Smooth muscle cell (in vitro differentiated cells): ENCODE data around the gene TFB1M. TPM values are rescaled to one million over a fixed set of nuclear protein-coding genes. Genes with fewer than 3 reads are reported as not detected.

ENCODE experiments used
- DNase-seq: peaks from one replicate; lab custom pipeline; 2025; ENCODE audit not compliant: unreplicated experiment; lab: John Stamatoyannopoulos, UW
- H2AFZ ChIP-seq: fragments of 200-600 bp; sonication (generic); 2 replicates; pipeline ENCODE4 v1.6.0; 2016; ENCODE audit warnings: antibody characterized with exemption, low read depth, mild to moderate bottlenecking
- H3F3A ChIP-seq: fragments of 200-600 bp; sonication (generic); 2 replicates; pipeline ENCODE4 v1.6.0; 2017; ENCODE audit warnings: antibody characterized with exemption, low read depth
- H3K27ac ChIP-seq: fragments of 200-600 bp; sonication (generic); 2 replicates; pipeline ENCODE4 v1.5.1; 2016; ENCODE audit warnings: low read depth, mild to moderate bottlenecking
- H3K27me3 ChIP-seq: fragments of 200-600 bp; sonication (generic); 2 replicates; pipeline ENCODE4 v1.6.1; 2016; ENCODE audit warnings: low read depth, mild to moderate bottlenecking
- H3K36me3 ChIP-seq: fragments of 200-600 bp; sonication (generic); 2 replicates; pipeline ENCODE4 v1.5.1; 2016; ENCODE audit warnings: low read depth
- H3K4me1 ChIP-seq: fragments of 200-600 bp; sonication (generic); 2 replicates; pipeline ENCODE4 v1.5.1; 2016; ENCODE audit warnings: low read depth
- H3K4me2 ChIP-seq: fragments of 200-600 bp; sonication (generic); 2 replicates; pipeline ENCODE4 v1.6.0; 2016; ENCODE audit warnings: mild to moderate bottlenecking
- H3K4me3 ChIP-seq: fragments of 200-600 bp; sonication (generic); 2 replicates; pipeline ENCODE4 v1.5.1; 2016; ENCODE audit warnings: mild to moderate bottlenecking
- H3K79me2 ChIP-seq: fragments of 200-600 bp; sonication (generic); 2 replicates; pipeline ENCODE4 v1.6.0; 2016; ENCODE audit warnings: low read depth, mild to moderate bottlenecking
- H3K9ac ChIP-seq: fragments of 200-600 bp; sonication (generic); 2 replicates; pipeline ENCODE4 v1.6.0; 2016; ENCODE audit warnings: low read depth
- H3K9me3 ChIP-seq: fragments of 200-600 bp; sonication (generic); replicated peaks from 2 replicates; pipeline ENCODE4 v1.5.1; 2016; ENCODE audit warnings: low read depth
- H4K20me1 ChIP-seq: fragments of 200-600 bp; sonication (generic); 2 replicates; pipeline ENCODE4 v1.6.0; 2016; ENCODE audit warnings: low read depth
- CTCF ChIP-seq: fragments of 200-600 bp; sonication (generic); IDR thresholded peaks from 2 replicates; pipeline ENCODE4 v1.5.1; 2017; ENCODE audit warnings: borderline replicate concordance, mild to moderate bottlenecking, antibody characterized with exemption; ENCODE audit not compliant: insufficient read depth, poor library complexity, severe bottlenecking
- WGBS: methylation state at CpG from one replicate; pipeline ENCODE4 v1.1.7; 2016; ENCODE audit warnings: low lambda C conversion rate; 5-methylcytosine and 5-hydroxymethylcytosine counted together
- polyA plus RNA-seq: library from polyadenylated mRNA; unstranded; fragments of >200 nt; fragmentation: Nextera tagmentation; extraction: Ambion mirVana; gene quantifications from 2 replicates; pipeline ENCODE4 v1.2.1, GENCODE V29; 2016
- total RNA-seq: library from RNA; depleted of rRNA; stranded (reverse); fragments of >200 nt; gene quantifications from 2 replicates; pipeline ENCODE4 v1.2.3, GENCODE V29; 2014

TFB1M gene
- total and polyA plus RNA-seq, 2 experiments from 2014 or later, result 12.1 to 16.9 TPM

- H3K36me3 ChIP-seq, result no peaks in the 10 kb centered on the region
- no peak overlapping the region for H3K4me2 ChIP-seq
- WGBS, result 93% methylated on average over 4 of the region's 4 CpGs
- H2AFZ ChIP-seq, result no peak overlapping the region
- H3K27me3 ChIP-seq, result no peaks in the 10 kb centered on the region
- no peaks in the 10 kb centered on the region for H4K20me1 ChIP-seq
- no peak overlapping the region for H3K27ac ChIP-seq
- no peak for TF ChIP-seq CTCF
- no peaks in the 10 kb centered on the region for H3F3A ChIP-seq
- H3K9me3 ChIP-seq, result no peaks in the 10 kb centered on the region
- no peaks in the 10 kb centered on the region for H3K79me2 ChIP-seq
- peaks cover 11% of the 10 kb centered on the region for H3K4me1 ChIP-seq
- no peak for DNase-seq
- H3K9ac ChIP-seq, result no peak overlapping the region
- no peak overlapping the region for H3K4me3 ChIP-seq
These were observed 51.6 kb downstream of the TFB1M start for GRCh38 chr6:155262655-155263054.

- Histone ChIP-seq H3K27ac (no peak overlapping the region), H3K27me3 (no peaks in the 10 kb centered on the region), H3K4me3 (no peak overlapping the region), H2AFZ (no peak overlapping the region), H3K36me3 (no peaks in the 10 kb centered on the region), H3F3A (no peaks in the 10 kb centered on the region), H3K4me2 (no peak overlapping the region), H3K9ac (no peak overlapping the region), H3K4me1 (peaks cover 11% of the 10 kb centered on the region), H3K79me2 (no peaks in the 10 kb centered on the region), H3K9me3 (no peaks in the 10 kb centered on the region), H4K20me1 (no peaks in the 10 kb centered on the region)
- DNase-seq, result no peak
- no peak for TF ChIP-seq CTCF
- WGBS, result 84% methylated on average over 11 of the region's 11 CpGs
These were observed 53.0 kb downstream of the TFB1M start for GRCh38 chr6:155261111-155261900.

- Histone ChIP-seq H3K36me3 (no peaks in the 10 kb centered on the region), H3K27me3 (no peaks in the 10 kb centered on the region), H4K20me1 (no peaks in the 10 kb centered on the region), H3K27ac (no peak overlapping the region), H3K9ac (no peak overlapping the region), H3K4me2 (no peak overlapping the region), H2AFZ (no peak overlapping the region), H3K4me1 (peaks cover 11% of the 10 kb centered on the region), H3K9me3 (no peaks in the 10 kb centered on the region), H3K79me2 (no peaks in the 10 kb centered on the region), H3K4me3 (no peak overlapping the region), H3F3A (no peaks in the 10 kb centered on the region)
- DNase-seq, result no peak
- 55% methylated on average over 3 of the region's 3 CpGs for WGBS
- no peak for TF ChIP-seq CTCF
These were observed 53.6 kb downstream of the TFB1M start for GRCh38 chr6:155260686-155261085.

- no peak overlapping the region for H3K4me2 ChIP-seq
- DNase-seq, result no peak
- H4K20me1 ChIP-seq, result no peaks in the 10 kb centered on the region
- peaks cover 11% of the 10 kb centered on the region for H3K4me1 ChIP-seq
- peaks cover 6% of the 10 kb centered on the region for H3K36me3 ChIP-seq
- no peaks in the 10 kb centered on the region for H3F3A ChIP-seq
- H3K27ac ChIP-seq, result no peak overlapping the region
- H3K4me3 ChIP-seq, result no peak overlapping the region
- WGBS, result 96% methylated on average over 5 of the region's 5 CpGs
- no peak overlapping the region for H3K9ac ChIP-seq
- TF ChIP-seq CTCF, result no peak
- H3K9me3 ChIP-seq, result no peaks in the 10 kb centered on the region
- H2AFZ ChIP-seq, result no peak overlapping the region
- H3K27me3 ChIP-seq, result no peaks in the 10 kb centered on the region
- H3K79me2 ChIP-seq, result no peaks in the 10 kb centered on the region
These were observed 54.4 kb downstream of the TFB1M start for GRCh38 chr6:155259897-155260296.
